SK-N-SH (cell line): ENCODE measurements around the gene MYOM1. TPM values are rescaled to one million over a fixed set of nuclear protein-coding genes. Genes with fewer than 3 reads are reported as not detected.

Source experiments
- CTCF ChIA-PET: fragments of 300-600, 350-600 bp; formaldehyde crosslinking; extraction: SDS; loops from one replicate; lab custom pipeline; 2021; lab: Yijun Ruan, JAX
- POLR2A ChIA-PET: fragments of 350-600 bp; sonication (Branson Sonifier 250); formaldehyde crosslinking; extraction: SDS; loops from one replicate; lab custom pipeline; 2020; ENCODE audit warnings: antibody characterized with exemption, inconsistent platforms; lab: Yijun Ruan, JAX
- DNase-seq: peaks from one replicate; pipeline ENCODE4 v3.0.0; 2012
- H2AFZ ChIP-seq: fragments of 200-600 bp; sonication (generic); 2 replicates; pipeline ENCODE4 v1.8.1; 2016; ENCODE audit warnings: antibody characterized with exemption, mild to moderate bottlenecking, low read depth
- H3F3A ChIP-seq: fragments of 200-600 bp; sonication (generic); replicated peaks from 2 replicates; pipeline ENCODE3; 2016; ENCODE audit warnings: antibody characterized with exemption, mild to moderate bottlenecking; ENCODE audit not compliant: insufficient read depth
- H3K27ac ChIP-seq, 2 experiments: fragments of 200-500 bp in 1 of 2; fragments of 200-600 bp in 1 of 2; sonication (Bioruptor generic) in 1 of 2; sonication (generic), shearing (Covaris generic) in 1 of 2; 2 replicates each; pipeline versions ENCODE4 v1.5.1 to v1.6.1; 2014 to 2016; ENCODE audit warnings: low read depth in 2 of 2, inconsistent platforms in 1 of 2, low read length in 1 of 2, mild to moderate bottlenecking in 1 of 2, mixed read lengths in 1 of 2
- H3K27me3 ChIP-seq: fragments of 200-600 bp; sonication (generic), shearing (Covaris generic); 2 replicates; pipeline ENCODE4 v1.6.1; 2016; ENCODE audit warnings: mixed run types; ENCODE audit not compliant: insufficient read depth
- H3K36me3 ChIP-seq, 2 experiments: fragments of 200-500 bp in 1 of 2; fragments of 200-600 bp in 1 of 2; sonication (Bioruptor generic) in 1 of 2; sonication (generic) in 1 of 2; replicated peaks in 1 of 2; 2 replicates each; pipeline versions ENCODE3 to v1.5.1; 2014 to 2016; ENCODE audit warnings: low read length in 1 of 2, mild to moderate bottlenecking in 1 of 2; ENCODE audit not compliant: insufficient read depth in 2 of 2, control insufficient read depth in 1 of 2
- H3K4me1 ChIP-seq, 2 experiments: fragments of 200-500 bp in 1 of 2; fragments of 200-600 bp in 1 of 2; sonication (Bioruptor generic) in 1 of 2; sonication (generic), shearing (Covaris generic) in 1 of 2; 2 replicates each; pipeline versions ENCODE4 v1.5.1 to v1.6.1; 2014 to 2016; ENCODE audit warnings: low read depth in 1 of 2, low read length in 1 of 2, mixed run types in 1 of 2; ENCODE audit not compliant: insufficient read depth in 2 of 2, control insufficient read depth in 1 of 2
- H3K4me2 ChIP-seq: fragments of 200-600 bp; sonication (generic), shearing (Covaris generic); 2 replicates; pipeline ENCODE4 v1.6.1; 2017; ENCODE audit warnings: mixed run types
- H3K4me3 ChIP-seq, 2 experiments: fragments of 200-500 bp in 1 of 2; fragments of 200-600 bp in 1 of 2; sonication (Bioruptor generic) in 1 of 2; sonication (generic), shearing (Covaris generic) in 1 of 2; 2 replicates each; pipeline versions ENCODE4 v1.5.1 to v1.8.1; 2014 to 2016; ENCODE audit warnings: low read depth in 2 of 2, inconsistent platforms in 1 of 2, low read length in 1 of 2, mild to moderate bottlenecking in 1 of 2, mixed read lengths in 1 of 2, moderate library complexity in 1 of 2
- H3K79me2 ChIP-seq: fragments of 200-600 bp; sonication (generic); 2 replicates; pipeline ENCODE4 v1.8.1; 2017; ENCODE audit warnings: mild to moderate bottlenecking; ENCODE audit not compliant: insufficient read depth
- H3K9ac ChIP-seq: fragments of 200-600 bp; sonication (generic); 2 replicates; pipeline ENCODE4 v1.6.1; 2017; ENCODE audit warnings: mixed run types
- H3K9me2 ChIP-seq: fragments of 200-600 bp; sonication (generic); 2 replicates; pipeline ENCODE4 v1.6.1; 2017; ENCODE audit warnings: mixed run types
- H3K9me3 ChIP-seq: fragments of 200-600 bp; sonication (generic); 2 replicates; pipeline ENCODE4 v1.6.1; 2017; ENCODE audit warnings: mixed run types, mild to moderate bottlenecking, moderate library complexity
- H4K20me1 ChIP-seq: fragments of 200-600 bp; sonication (generic); 2 replicates; pipeline ENCODE4 v1.6.1; 2017; ENCODE audit warnings: mild to moderate bottlenecking, mixed run types; ENCODE audit not compliant: insufficient read depth
- CTCF ChIP-seq: fragments of 200-600 bp; sonication (generic); IDR thresholded peaks from 2 replicates; pipeline ENCODE4 v1.6.1; 2017; ENCODE audit warnings: antibody characterized with exemption, mild to moderate bottlenecking, moderate library complexity
- ELF1 ChIP-seq: IDR thresholded peaks from 2 replicates; pipeline ENCODE4 v1.4.0; 2012
- EZH2phosphoT487 ChIP-seq: fragments of 200-600 bp; sonication (generic); IDR thresholded peaks from 2 replicates; pipeline ENCODE4 v1.6.1; 2017; ENCODE audit warnings: low read depth, mixed run types, mild to moderate bottlenecking, antibody characterized with exemption, moderate library complexity, borderline replicate concordance
- GATA2 ChIP-seq: sonication (generic); formaldehyde crosslinking; IDR thresholded peaks from 2 replicates; pipeline ENCODE4 v1.5.0; 2020; ENCODE audit warnings: mild to moderate bottlenecking, missing genetic modification reagents
- MEF2A ChIP-seq: IDR thresholded peaks from 2 replicates; pipeline ENCODE4 v1.4.0; 2012; ENCODE audit warnings: low read depth, borderline replicate concordance
- MXI1 ChIP-seq: IDR thresholded peaks from 2 replicates; pipeline ENCODE4 v1.6.1; 2012; ENCODE audit warnings: mild to moderate bottlenecking, low read depth, low read length, improper control_type of control experiment
- RAD21 ChIP-seq: IDR thresholded peaks from 2 replicates; pipeline ENCODE4 v1.6.1; 2012; ENCODE audit warnings: mild to moderate bottlenecking, low read length
- RCOR1 ChIP-seq: fragments of 150-350 bp; IDR thresholded peaks from 2 replicates; pipeline ENCODE4 v1.6.1; 2017; ENCODE audit warnings: antibody characterized with exemption, low read length
- REST ChIP-seq: IDR thresholded peaks from 2 replicates; pipeline ENCODE4 v1.6.1; 2012; ENCODE audit warnings: mild to moderate bottlenecking, low read depth, low read length, moderate library complexity
- SMC3 ChIP-seq: IDR thresholded peaks from 2 replicates; pipeline ENCODE4 v1.6.1; 2012; ENCODE audit warnings: low read depth, low read length, improper control_type of control experiment
- TCF12 ChIP-seq: IDR thresholded peaks from 2 replicates; pipeline ENCODE4 v1.4.0; 2012
- USF2 ChIP-seq: fragments of 150-350 bp; IDR thresholded peaks from 2 replicates; pipeline ENCODE4 v1.6.1; 2017; ENCODE audit warnings: antibody characterized with exemption, low read length, low read depth, borderline replicate concordance
- YY1 ChIP-seq: IDR thresholded peaks from 2 replicates; pipeline ENCODE4 v1.4.0; 2012; ENCODE audit warnings: low read depth, mild to moderate bottlenecking
- WGBS: methylation state at CpG from one replicate; pipeline ENCODE4 v1.1.6; 2017; ENCODE audit warnings: low lambda C conversion rate; 5-methylcytosine and 5-hydroxymethylcytosine counted together
- polyA plus RNA-seq, 3 experiments: library from polyadenylated mRNA; depleted of rRNA; stranded (reverse); fragments of >200 nt; gene quantifications; 2 replicates each; pipeline ENCODE4 v1.2.3, GENCODE V29; 2012

The MYOM1 gene
- polyA plus RNA-seq, 1 of the 3 experiments (the other 2 are of a cell fraction) = 0.07 TPM

GRCh38 chr18:3152294-3152693 is 67.5 kb downstream of the MYOM1 start:
- Histone ChIP-seq H3F3A (no peaks in the 10 kb centered on the region), H4K20me1 (no peaks in the 10 kb centered on the region), H2AFZ (no peak overlapping the region), H3K4me1 (no peaks in the 10 kb centered on the region; a peak in 1 of 4 replicates), H3K27me3 (no peaks in the 10 kb centered on the region), H3K9me3 (no peaks in the 10 kb centered on the region), H3K27ac (no peak overlapping the region), H3K36me3 (no peaks in the 10 kb centered on the region), H3K4me2 (no peak overlapping the region), H3K4me3 (no peak overlapping the region), H3K79me2 (no peaks in the 10 kb centered on the region), H3K9ac (no peak overlapping the region), H3K9me2 (no peaks in the 10 kb centered on the region)
- DNase-seq = no peak
- ChIA-PET CTCF (interaction anchor here (0.6 to 2.3 kb wide), 13 partner anchors 11 to 245 kb away, joined by 3 to 27 read pairs (median 8); no protein-coding TSS in a partner anchor), POLR2A (no interaction called here)
- 74% methylated on average over 1 of the region's 1 CpG for whole genome bisulfite sequencing
- TF ChIP-seq USF2 (no peak), ELF1 (no peak), RAD21 (no peak), EZH2phosphoT487 (no peak), YY1 (no peak), MXI1 (no peak), REST (no peak), MEF2A (no peak)

- Histone ChIP-seq H2AFZ (no peak overlapping the region), H3K9me2 (no peaks in the 10 kb centered on the region), H3K27ac (no peak overlapping the region), H3F3A (no peaks in the 10 kb centered on the region), H3K4me1 (no peaks in the 10 kb centered on the region; a peak in 1 of 4 replicates), H3K27me3 (no peaks in the 10 kb centered on the region), H3K4me2 (no peak overlapping the region), H4K20me1 (no peaks in the 10 kb centered on the region), H3K79me2 (no peaks in the 10 kb centered on the region), H3K9ac (no peak overlapping the region), H3K9me3 (no peaks in the 10 kb centered on the region), H3K36me3 (no peaks in the 10 kb centered on the region), H3K4me3 (no peak overlapping the region)
- DNase-seq = peak; percentile 64
- 56% methylated on average over 18 of the region's 18 CpGs for WGBS
- POLR2A ChIA-PET = no interaction called here
- TF ChIP-seq CTCF (peak; percentile 75), GATA2 (no peak), TCF12 (no peak), RCOR1 (no peak), SMC3 (peak; percentile 69), EZH2phosphoT487 (no peak), RAD21 (peak; percentile 74)
- CTCF ChIA-PET = interaction anchor here (0.6 to 2.3 kb wide), 46 partner anchors 9 to 386 kb away, joined by 3 to 27 read pairs (median 4); partner anchors contain the start of genes MYL12A and MYOM1
Observed at GRCh38 chr18:3151399-3152264, 68.1 kb downstream of the MYOM1 start.
